ENCODE measurements around the gene SOBP. TPM values are rescaled to one million over a fixed set of nuclear protein-coding genes. Genes with fewer than 3 reads are reported as not detected.

SOBP gene
- total RNA-seq, 1 donor from 2014 or later, result 13.3 TPM

DNA sequence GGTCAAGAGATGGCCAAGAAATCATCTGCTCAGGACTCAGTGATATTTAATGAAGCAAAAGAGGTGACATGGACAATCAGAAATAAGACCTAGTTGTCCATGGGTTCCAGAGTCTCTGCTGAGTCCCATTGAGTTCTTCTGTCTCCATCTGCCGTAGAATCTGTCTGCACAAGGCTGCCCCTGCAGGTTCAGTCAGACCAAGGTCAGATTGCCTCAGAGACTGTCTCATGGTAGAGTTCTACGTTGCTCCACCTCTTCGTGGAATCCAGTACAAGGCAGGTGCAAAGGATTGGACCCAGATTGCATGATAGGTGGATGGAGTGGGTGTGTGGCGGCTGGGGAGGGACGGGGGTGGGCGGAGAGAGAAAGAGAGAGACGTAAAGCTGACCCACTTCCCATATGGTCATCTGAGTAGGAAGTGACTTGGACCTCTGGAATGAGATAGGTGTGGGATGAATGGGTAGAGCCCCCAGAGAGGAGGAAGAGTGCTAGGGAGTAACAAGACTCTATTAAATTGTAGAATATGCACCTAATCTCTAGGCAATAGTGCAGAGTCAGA, 75.3 kb downstream of the SOBP start:
- TF ChIP-seq POLR2A (IDR thresholded peaks at IDR 0.05), result no peak
- TF ChIP-seq, protein P1, sequence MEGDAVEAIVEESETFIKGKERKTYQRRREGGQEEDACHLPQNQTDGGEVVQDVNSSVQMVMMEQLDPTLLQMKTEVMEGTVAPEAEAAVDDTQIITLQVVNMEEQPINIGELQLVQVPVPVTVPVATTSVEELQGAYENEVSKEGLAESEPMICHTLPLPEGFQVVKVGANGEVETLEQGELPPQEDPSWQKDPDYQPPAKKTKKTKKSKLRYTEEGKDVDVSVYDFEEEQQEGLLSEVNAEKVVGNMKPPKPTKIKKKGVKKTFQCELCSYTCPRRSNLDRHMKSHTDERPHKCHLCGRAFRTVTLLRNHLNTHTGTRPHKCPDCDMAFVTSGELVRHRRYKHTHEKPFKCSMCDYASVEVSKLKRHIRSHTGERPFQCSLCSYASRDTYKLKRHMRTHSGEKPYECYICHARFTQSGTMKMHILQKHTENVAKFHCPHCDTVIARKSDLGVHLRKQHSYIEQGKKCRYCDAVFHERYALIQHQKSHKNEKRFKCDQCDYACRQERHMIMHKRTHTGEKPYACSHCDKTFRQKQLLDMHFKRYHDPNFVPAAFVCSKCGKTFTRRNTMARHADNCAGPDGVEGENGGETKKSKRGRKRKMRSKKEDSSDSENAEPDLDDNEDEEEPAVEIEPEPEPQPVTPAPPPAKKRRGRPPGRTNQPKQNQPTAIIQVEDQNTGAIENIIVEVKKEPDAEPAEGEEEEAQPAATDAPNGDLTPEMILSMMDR (IDR thresholded peaks at IDR 0.05), result no peak
- TF ChIP-seq POLR2AphosphoS5 (IDR thresholded peaks at IDR 0.05; ENCODE audit: insufficient read depth in 1 of 2, low read depth in 1 of 2), result no peak
- intact Hi-C loops (cut with DNase I), result no loop called here
- H3K27me3 ChIP-seq, result no peaks in the 10 kb centered on the region
- peaks cover 30% of the 10 kb centered on the region for H3K4me1 ChIP-seq
- no peak for DNase-seq (ENCODE audit: extremely low spot score in 2 of 2)
- no peak overlapping the region for H3K27ac ChIP-seq
- H3K36me3 ChIP-seq, result no peaks in the 10 kb centered on the region
- no peaks in the 10 kb centered on the region for H3K9me3 ChIP-seq
- no peak overlapping the region for H3K4me3 ChIP-seq

DNA sequence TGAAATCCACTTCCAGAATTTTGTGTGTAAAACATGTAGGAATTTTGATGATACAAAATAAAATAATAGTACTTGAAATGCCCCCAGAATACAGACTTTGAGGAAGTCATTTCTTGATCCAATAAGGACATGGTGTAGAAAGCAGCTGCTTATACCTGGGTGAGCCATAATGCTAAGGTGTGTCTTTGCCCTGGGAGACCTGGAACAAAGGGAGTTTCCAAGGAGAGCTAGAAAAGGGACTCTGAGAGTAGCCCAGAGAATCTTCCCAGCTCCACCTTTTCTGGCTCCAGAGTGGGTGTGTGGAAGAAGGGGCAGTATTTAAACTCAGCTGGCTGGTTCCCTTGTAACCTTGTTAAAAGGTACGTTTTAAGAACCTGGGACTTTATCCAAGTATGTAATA, 77.7 kb downstream of the SOBP start:
- no peak for DNase-seq (ENCODE audit: extremely low spot score in 2 of 2)
- Histone ChIP-seq H3K27ac (no peak overlapping the region), H3K4me3 (no peak overlapping the region), H3K36me3 (no peaks in the 10 kb centered on the region), H3K4me1 (peaks cover 16% of the 10 kb centered on the region), H3K27me3 (no peaks in the 10 kb centered on the region), H3K9me3 (no peaks in the 10 kb centered on the region)
- intact Hi-C loops (cut with DNase I), result no loop called here
- TF ChIP-seq POLR2AphosphoS5 (IDR thresholded peaks at IDR 0.05; ENCODE audit: insufficient read depth in 1 of 2, low read depth in 1 of 2) (no peak), POLR2A (IDR thresholded peaks at IDR 0.05) (no peak)
- TF ChIP-seq, protein P1 (IDR thresholded peaks at IDR 0.05), result no peak

DNA sequence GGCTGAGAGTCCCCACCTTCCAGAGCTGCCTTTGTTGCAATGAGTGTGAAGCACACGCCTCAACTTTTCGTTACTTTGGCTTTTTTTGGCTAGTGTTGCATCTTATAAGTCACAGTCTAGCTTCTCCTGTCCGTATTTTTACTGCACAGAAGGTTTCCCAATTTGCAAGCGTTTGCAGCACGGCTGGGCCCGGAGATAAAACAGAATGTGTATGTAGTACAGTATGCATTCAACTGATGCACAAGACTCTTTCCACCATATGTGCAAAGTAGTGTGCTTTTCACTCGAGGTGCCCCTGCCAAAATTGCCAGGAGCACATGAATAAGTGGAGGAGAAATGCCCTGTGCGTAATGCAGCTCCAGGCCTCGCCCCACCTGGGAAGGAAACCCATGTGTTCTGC, 79.6 kb downstream of the SOBP start:
- intact Hi-C loops (cut with DNase I), result no loop called here
- Histone ChIP-seq H3K9me3 (no peaks in the 10 kb centered on the region), H3K36me3 (no peaks in the 10 kb centered on the region), H3K4me3 (no peak overlapping the region), H3K4me1 (peaks cover 7% of the 10 kb centered on the region), H3K27ac (no peak overlapping the region), H3K27me3 (no peaks in the 10 kb centered on the region)
- DNase-seq (ENCODE audit: extremely low spot score in 2 of 2), result no peak
- no peak for TF ChIP-seq POLR2A (IDR thresholded peaks at IDR 0.05)
- TF ChIP-seq, protein P1 (IDR thresholded peaks at IDR 0.05), result no peak
- TF ChIP-seq POLR2AphosphoS5 (IDR thresholded peaks at IDR 0.05; ENCODE audit: insufficient read depth in 1 of 2, low read depth in 1 of 2), result no peak

DNA sequence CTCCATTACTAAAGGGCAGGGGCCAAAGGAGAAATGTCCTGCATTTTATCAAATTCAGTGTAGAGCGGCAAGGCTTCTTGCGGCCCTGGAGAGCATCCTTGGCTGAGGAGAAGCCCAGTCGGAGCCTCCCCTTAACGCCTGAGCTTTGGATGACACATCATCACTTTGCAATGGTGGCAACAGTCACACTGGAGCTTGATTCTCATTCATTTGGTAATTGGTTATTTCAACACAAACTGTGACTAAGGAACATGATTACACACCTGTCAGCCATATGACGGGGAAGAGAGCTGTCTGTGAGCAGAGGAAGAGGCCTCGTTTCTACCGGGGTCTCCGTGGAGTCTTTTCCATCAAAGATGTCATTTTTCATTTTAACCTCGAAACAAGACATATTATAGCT, 81.4 kb downstream of the SOBP start:
- Histone ChIP-seq H3K36me3 (no peaks in the 10 kb centered on the region), H3K4me1 (no peaks in the 10 kb centered on the region), H3K27me3 (no peaks in the 10 kb centered on the region), H3K27ac (no peak overlapping the region), H3K9me3 (no peaks in the 10 kb centered on the region), H3K4me3 (no peak overlapping the region)
- intact Hi-C loops (cut with DNase I), result no loop called here
- TF ChIP-seq POLR2AphosphoS5 (IDR thresholded peaks at IDR 0.05; ENCODE audit: insufficient read depth in 1 of 2, low read depth in 1 of 2) (no peak), POLR2A (IDR thresholded peaks at IDR 0.05) (no peak)
- TF ChIP-seq, protein P1 (IDR thresholded peaks at IDR 0.05), result no peak
- no peak for DNase-seq (ENCODE audit: extremely low spot score in 2 of 2)

DNA sequence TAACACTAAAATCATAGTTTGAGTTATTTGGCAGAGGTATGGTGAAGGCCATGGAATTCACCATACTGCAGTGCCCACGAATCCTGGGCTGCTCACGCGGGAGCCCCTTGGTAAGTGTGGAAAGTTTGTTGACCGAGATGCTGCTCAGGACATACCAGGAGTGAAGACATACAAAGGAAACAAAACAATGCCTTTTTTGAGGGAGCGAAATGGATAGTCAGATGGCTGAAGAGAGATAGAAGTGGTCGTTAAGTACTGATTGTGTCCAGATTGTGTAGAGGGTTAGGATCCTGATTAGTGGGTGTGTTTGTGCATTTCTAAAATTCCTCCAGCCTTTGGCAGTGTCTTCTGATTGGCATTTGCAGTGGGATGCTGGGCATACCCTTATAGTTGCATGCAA, 83.0 kb downstream of the SOBP start:
- H3K27ac ChIP-seq, result no peak overlapping the region
- intact Hi-C loops (cut with DNase I), result no loop called here
- no peaks in the 10 kb centered on the region for H3K9me3 ChIP-seq
- H3K4me3 ChIP-seq, result no peak overlapping the region
- no peak for DNase-seq (ENCODE audit: extremely low spot score in 2 of 2)
- no peaks in the 10 kb centered on the region for H3K27me3 ChIP-seq
- no peaks in the 10 kb centered on the region for H3K36me3 ChIP-seq
- H3K4me1 ChIP-seq, result no peaks in the 10 kb centered on the region
- TF ChIP-seq POLR2A (IDR thresholded peaks at IDR 0.05) (no peak), POLR2AphosphoS5 (IDR thresholded peaks at IDR 0.05; ENCODE audit: insufficient read depth in 1 of 2, low read depth in 1 of 2) (no peak)
- TF ChIP-seq, protein P1 (IDR thresholded peaks at IDR 0.05), result no peak

All from vagina (tissue), 2 donors.